H1 (cell line): ENCODE results near the gene APBA3.

Experiments
- FOSL1 ChIP-seq: IDR thresholded peaks from 2 replicates; pipeline ENCODE4 v1.6.1; 2011; ENCODE audit warnings: mild to moderate bottlenecking, low read depth, low read length, moderate library complexity; ENCODE audit not compliant: insufficient read depth
- POLR2A ChIP-seq, 2 experiments: IDR thresholded peaks; 1 replicate in 1 of 2; 2 replicates in 1 of 2; pipeline ENCODE4 v1.6.1; 2011; ENCODE audit warnings: low read depth in 2 of 2, low read length in 2 of 2, mild to moderate bottlenecking in 2 of 2; ENCODE audit errors: control extremely low read depth in 1 of 2
- POLR2AphosphoS5 ChIP-seq: IDR thresholded peaks from 2 replicates; pipeline ENCODE4 v1.6.1; 2011; ENCODE audit warnings: low read depth, low read length
- RFX5 ChIP-seq: IDR thresholded peaks from 2 replicates; pipeline ENCODE4 v1.6.1; 2011; ENCODE audit warnings: low read depth, low read length, improper control_type of control experiment, borderline replicate concordance
- SRF ChIP-seq: IDR thresholded peaks from 2 replicates; pipeline ENCODE4 v1.6.1; 2011; ENCODE audit warnings: mild to moderate bottlenecking, low read depth, low read length, moderate library complexity

DNA sequence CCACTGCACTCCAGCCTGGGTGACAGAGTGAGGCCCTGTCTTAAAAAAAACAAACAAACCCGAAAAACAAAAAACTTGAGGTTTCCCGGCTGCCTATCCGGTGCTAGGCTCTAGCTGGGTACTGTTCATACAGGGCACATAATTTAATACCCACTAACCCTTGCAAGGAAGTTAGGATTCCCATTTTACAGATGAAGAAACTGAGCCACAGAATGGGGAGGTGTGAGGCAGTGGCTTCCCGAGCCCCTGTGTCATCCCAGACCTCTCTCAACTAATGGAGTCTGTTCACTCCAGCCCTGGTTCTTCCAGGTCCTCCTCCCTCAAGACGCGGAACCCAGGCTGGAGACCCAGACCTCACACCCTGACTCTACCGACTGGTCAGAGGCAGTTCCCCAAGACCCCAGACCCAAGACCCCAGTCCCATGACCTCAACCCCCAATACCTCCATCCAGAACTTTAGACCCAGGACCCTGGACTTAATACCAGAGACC is 576 bp downstream of the APBA3 start:
- TF ChIP-seq SRF (no peak), FOSL1 (no peak), RFX5 (no peak), POLR2A (IDR thresholded peaks at IDR 0.05; ENCODE audit: control extremely low read depth in 1 of 2, low read depth in 2 of 2, low read length in 2 of 2) (no peak), POLR2AphosphoS5 (no peak)
